OCI-LY7 (cell line): Measurements from ENCODE around the gene CHKA.

ENCODE experiments used
- EZH2phosphoT487 ChIP-seq: fragments of 200-600 bp; sonication (generic); IDR thresholded peaks from 2 replicates; pipeline ENCODE4 v1.6.1; 2018; ENCODE audit warnings: low read depth, borderline replicate concordance, mild to moderate bottlenecking, mixed run types, antibody characterized with exemption, low read length, moderate library complexity, mixed read lengths
- TF ChIP-seq, protein P1 (sequence below): fragments of 200-600 bp; sonication (generic); conservative IDR thresholded peaks from 2 replicates; pipeline ENCODE4 v1.5.1; 2014; ENCODE audit warnings: mild to moderate bottlenecking, antibody characterized with exemption, low read length, moderate library complexity, mixed read lengths

DNA sequence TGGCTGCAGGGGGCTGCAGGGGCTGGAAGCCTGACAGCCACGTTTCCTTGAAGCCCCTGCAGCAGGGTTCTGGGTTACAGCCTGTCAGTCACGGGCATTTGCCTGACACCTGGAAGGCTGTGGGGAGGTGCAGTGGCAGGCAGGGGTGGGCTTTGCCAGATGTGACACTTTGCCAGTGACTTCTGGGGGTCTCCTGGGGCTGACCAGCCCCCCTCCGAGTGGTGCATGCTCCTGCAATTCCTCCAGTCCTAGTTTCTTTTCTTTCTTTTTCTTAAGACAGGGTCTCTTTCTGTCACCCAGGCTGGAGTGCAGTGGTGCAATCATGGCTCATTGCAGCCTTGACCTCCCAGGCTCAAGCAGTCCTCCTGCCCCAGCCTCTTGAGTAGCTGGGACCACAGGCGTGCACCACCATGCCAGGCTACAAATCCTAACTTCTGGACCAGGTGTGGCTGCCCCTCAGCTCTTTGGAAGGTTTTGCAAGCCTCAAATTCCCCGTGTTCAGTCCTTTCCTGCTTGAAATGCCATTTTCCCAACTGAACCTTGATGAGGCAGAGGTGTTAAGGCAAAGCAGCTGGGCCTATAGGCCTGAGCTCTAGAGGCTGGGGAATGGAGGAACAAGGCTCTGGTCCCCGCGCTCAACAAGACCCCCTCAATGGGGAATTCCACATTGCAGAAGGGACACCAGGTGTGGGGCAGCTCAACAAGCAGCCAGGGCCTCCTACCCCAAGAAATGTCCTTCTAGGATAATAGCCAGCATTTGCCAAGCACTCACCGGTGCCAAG, 20.2 kb upstream of the CHKA start:
- TF ChIP-seq, protein P1, sequence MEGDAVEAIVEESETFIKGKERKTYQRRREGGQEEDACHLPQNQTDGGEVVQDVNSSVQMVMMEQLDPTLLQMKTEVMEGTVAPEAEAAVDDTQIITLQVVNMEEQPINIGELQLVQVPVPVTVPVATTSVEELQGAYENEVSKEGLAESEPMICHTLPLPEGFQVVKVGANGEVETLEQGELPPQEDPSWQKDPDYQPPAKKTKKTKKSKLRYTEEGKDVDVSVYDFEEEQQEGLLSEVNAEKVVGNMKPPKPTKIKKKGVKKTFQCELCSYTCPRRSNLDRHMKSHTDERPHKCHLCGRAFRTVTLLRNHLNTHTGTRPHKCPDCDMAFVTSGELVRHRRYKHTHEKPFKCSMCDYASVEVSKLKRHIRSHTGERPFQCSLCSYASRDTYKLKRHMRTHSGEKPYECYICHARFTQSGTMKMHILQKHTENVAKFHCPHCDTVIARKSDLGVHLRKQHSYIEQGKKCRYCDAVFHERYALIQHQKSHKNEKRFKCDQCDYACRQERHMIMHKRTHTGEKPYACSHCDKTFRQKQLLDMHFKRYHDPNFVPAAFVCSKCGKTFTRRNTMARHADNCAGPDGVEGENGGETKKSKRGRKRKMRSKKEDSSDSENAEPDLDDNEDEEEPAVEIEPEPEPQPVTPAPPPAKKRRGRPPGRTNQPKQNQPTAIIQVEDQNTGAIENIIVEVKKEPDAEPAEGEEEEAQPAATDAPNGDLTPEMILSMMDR = no peak
- no peak for TF ChIP-seq EZH2phosphoT487
